Stimulated activated CD8-positive, alpha-beta memory T cell treated with anti-CD3 and anti-CD28 coated beads, Interleukin-4, amount 100 ng/mL, for 24 hours (primary cell): ENCODE data around the gene ARL15.
A peak's percentile ranks its signal among the peaks of the same experiment; 100 is the strongest.
"Not testable (repeated sequence)": the region's sequence is repeated elsewhere in the genome, so short reads cannot be mapped to it uniquely, and the experiment has no call there.

Experiments used
- DNase-seq: peaks from one replicate; pipeline ENCODE4 v3.0.0-alpha.2; 2020; ENCODE audit warnings: low read depth

Gene ARL15

DNA sequence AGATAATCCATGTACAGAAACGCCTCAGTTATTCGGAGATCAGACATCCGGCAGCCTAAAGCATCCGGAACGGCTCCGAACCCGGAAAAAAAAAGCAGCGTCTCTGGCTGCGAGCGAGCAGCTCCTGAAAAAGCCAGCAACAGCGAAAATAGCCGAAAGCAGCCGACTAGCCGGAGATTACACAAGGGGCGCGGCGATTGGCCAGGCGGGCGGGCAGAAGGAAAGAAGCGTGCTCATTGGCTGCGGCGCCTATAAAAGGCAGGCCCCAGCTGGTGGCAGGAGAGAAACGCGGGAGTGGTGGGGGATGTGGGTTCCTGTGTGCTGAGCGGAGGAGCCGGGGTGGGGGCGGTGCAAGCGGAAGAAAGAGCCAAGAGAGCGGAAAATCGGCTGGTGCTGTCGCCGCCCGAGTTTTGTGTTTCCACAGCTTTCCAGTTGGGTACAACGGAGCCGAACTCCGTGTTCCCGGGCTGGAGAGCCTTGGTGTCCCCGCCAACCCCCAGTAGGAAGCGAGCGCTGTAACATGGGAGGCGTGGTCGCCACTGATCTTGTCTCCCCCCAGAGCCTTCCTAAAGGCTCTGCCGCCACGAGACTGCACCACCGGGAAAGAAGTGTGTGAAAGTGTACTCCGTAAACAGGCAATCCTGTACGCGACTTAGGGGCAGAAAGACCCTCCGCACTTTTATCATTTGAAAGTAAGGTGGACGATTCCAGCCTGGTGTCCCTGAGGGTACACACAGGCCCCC lies at the start of gene ARL15:
Gene ARL15 (minus strand): TSS at position 141 of the 743 bp plus-strand sequence.
- peak; percentile 94 for DNase-seq

DNA sequence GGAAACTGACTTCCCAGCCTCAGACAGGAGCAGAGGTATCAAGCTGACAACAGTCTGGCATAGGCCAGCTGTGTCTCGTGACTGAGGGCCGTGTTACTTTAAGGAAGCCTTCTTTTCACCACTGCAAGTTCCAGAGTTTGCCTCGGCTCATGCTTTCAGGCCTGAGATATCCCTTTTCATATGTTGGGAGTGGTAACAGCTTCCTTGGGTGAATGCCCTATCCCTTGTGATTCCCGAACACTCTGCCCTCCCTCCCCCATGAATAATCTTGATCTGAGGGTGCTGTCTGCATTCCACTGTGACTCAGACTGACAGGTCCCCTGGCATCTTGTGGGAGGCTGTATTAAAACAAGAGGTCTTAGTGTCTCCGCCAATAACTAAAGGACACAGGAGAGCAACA lies 49.7 kb upstream of the ARL15 start:
- DNase-seq, result no peak

GRCh38 chr5:54357408-54358058 lies 47.2 kb upstream of the ARL15 start:
- no peak for DNase-seq

DNA sequence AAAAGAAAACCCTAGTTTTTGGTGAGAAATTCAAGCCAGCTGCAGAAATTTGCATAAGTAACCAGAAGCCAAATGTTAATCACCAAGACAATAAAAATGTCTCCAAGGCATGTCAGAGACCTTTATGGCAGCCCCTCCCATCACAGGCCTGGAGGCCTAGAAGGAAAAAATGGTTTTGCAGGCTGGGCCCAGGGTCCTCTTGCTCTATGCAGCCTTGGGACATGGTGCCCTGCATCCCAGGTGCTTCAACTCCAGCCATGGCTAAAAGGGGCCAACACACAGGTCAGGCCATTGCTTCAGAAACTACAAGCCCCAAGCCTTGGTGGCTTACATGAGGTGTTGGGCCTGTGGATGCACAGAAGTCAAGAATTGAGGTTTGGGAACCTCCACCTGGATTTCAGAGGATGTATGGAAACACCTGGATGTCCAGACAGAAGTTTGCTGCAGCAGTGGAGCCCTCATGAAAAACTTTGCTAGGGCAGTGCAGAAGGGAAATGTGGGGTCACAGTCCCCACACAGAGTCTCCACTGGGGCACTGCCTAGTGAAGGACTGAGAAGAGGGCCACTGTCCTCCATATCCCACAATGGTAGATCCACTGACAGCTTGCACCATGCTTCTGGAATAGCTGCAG lies 43.7 kb upstream of the ARL15 start:
- not testable (repeated sequence) for DNase-seq

DNA sequence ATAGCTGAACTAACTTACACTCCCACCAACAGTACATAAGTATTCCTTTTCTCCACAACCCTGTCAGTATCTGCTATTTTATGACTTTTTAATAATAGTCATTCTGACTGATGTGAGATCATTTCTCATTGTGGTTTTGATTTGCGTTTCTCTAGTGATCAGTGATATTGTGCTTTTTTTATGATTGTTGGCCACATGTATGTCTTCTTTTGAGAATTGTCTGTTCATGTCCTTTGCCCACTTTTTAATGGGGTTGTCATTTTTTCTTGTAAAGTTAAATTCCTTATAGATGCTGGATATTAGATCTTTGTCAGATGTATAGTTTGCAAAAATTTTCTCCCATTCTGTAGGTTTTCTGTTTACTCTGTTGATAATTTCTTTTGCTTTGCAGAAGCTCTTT lies 42.2 kb upstream of the ARL15 start:
- not testable (repeated sequence) for DNase-seq

- DNase-seq, result no peak
Observed at GRCh38 chr5:54347221-54347865, 37.0 kb upstream of the ARL15 start.

DNA sequence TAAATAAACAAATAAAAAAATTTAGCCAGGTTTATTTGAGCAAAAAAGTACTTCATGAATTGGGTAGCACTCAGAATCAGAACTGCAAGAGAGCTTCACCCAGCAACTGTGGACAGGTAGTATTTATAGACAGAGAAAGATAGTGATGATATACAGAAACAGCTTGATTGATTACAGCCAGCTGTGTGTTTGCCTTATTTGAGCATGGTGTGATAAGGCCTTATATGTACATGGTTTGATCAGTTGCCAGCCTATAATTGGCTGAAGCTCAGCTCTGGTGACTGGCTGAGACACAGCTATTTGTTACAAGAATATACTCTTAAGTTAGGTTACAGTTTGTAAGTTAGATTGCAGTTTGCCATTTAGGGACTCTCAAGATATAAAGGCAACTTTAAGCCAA lies 34.3 kb upstream of the ARL15 start:
- no peak for DNase-seq

- DNase-seq, result no peak
Observed at GRCh38 chr5:54341971-54342370, 31.6 kb upstream of the ARL15 start.

DNA sequence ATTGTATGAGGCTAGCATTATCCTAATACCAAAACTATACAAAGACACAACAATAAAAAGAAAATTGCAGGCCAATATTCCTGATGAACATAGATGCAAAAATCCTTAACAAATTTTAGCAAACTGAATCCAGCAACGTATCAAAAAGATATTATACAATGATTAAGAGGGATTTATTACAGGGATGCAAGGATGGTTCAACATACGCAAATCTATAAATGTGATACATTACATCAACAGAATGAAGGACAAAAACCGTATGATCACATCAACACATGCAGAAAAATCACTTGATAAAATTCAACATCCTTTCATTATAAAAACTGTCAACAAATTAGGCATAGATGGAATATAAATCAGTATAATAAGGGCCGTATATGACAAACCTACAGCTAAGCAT lies 27.1 kb upstream of the ARL15 start:
- DNase-seq, result no peak

DNA sequence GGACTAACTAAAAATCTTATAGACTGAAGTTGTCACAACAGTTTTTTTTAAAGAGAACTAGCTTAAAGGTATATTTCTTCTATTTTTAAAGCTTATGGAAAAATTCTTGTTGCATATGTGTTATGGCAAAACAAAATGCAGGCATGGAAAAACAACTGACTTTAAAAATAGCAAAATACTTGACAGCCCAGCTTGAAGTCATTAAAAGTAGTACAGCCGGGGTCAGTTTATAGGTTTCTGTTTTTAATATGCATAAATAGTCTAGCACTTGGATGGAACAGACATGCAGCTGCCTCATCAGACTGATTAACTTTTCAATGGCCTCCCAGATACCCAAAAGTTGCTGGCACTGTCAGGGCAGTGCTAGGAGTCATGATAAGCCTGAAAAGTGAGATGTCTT lies 22.3 kb upstream of the ARL15 start:
- DNase-seq, result no peak

- no peak for DNase-seq
Observed at GRCh38 chr5:54329731-54330709, 19.6 kb upstream of the ARL15 start.

DNA sequence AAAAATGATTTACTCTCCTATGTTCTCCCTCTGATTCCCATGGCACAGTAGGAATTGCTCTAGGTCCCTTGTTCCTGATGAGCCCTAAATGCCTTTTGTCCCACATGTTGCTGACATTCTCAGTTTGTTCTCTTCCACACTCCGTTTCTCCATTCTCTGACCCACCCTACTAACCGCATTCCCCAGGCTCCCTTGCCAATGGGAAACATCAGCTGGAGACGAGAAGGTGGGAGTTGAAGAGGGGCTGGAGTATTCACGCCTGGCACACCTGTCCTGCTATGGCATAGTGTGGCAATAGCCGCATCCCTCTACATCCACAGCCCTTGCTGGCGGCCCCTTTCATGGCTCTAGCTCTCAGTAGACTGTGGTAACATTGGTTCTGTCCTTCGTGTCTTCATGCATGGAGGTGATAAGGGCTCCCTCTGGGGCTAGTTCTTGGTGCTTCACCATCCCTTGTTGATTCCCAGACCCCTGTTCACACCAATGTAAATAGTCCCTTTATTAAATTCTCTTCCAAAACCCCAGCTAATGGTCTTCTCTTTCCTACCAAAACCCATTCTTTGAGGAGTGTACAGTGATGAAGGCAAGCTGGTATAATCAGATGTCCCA lies 16.4 kb upstream of the ARL15 start:
- no peak for DNase-seq

DNA sequence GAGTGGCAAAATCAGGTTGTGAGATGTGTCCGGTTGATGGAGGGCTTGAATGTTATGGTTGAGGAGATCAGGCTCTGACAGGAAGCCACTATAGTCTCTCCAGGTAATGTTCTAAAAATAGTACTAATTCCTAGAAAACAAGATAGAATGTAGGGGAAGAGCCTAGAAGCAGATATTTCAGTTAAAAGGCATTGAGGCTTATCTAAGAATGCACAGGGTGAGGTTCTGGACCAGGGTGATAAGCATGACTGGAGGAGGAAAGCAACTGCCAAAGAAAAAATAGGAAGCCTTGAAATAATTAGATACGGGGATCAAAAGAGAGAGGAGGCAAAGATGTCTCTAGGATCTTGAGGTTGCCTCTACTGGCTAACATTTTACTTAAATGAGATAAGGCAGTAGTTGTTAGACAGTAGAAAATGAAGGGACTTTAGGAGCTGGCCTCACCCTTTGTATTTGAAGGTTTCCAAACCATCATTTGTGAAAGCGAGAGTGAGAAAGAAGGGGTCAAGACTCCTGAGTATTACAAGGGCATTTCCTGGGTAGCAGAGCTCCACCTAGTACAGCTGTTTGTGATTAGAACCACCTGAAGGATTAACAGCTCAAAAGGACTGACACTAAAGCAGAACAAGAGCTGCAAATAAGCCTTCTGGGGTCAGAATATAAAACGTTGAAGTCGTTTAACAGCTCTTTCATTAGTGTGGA lies 15.4 kb upstream of the ARL15 start:
- no peak for DNase-seq

- no peak for DNase-seq
Observed at GRCh38 chr5:54325272-54325609, 14.9 kb upstream of the ARL15 start.

DNA sequence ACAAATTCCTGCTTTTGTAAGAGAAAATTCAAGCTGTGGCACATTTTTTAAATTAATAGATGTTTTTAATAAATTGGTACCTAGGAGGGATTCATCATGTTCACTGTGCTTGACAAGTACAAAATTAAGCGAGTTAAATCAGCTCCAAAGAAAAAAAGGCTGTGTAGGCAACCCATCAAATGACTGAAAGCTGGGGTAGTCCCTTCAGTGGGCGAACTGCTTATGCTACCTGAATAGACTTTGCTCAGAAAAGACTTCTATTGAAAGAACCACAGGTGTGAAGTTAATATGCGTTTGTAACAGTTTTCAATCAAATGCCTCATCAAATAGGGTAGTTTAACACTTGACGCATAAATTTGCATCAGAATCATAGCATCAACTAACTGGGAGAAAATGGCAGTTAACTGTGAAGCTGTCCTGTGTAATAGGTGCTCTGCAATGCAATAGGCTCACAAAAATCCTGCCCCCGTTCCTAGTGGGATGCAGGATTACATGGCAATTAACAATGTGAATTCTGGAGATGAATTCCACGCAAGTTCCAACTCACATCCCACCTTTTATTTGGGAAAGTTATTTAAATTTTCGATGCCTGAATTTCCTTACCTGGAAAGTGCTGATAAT lies 14.4 kb upstream of the ARL15 start:
- no peak for DNase-seq

GRCh38 chr5:54323495-54323894 lies 13.1 kb upstream of the ARL15 start:
- DNase-seq, result no peak

- DNase-seq, result no peak
Observed at GRCh38 chr5:54320256-54320655, 9.9 kb upstream of the ARL15 start.

- no peak for DNase-seq
Observed at GRCh38 chr5:54317511-54318260, 7.3 kb upstream of the ARL15 start.

DNA sequence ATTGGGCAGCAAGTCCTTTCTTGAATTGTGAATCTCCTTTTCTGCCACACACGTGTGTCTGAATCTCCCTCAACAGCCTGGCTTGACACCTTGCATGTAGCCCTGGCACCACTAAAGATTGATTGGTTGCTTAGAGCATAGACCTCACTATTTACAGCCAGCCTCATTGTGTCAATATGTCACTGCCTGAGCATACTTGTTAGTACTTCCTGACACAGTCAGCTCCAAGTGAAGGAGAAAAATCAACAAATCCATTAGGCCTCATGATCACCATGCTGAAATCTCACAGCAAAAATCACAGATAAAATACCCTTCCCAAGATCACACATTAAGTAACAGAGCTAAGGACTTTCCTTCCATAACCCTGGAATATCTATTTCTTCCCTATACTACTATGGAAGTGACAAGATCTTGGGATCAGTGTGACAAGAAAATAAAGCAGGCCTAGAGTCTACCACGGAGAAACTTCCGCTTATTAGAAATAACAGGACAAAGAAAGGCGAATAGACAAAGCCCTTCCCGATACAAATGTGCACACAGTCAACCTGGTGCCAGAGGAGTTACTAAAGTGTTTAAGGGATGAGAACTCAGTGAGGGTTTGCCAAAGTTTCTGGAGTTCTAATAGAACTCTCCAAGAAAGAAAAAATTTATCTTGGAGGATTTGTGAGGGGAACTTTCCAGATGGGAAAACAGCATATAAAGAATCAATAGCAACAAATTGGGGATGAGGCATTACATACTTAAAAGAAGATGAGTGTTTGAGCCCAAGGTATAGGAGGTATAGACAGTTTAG lies 5.6 kb upstream of the ARL15 start:
- no peak for DNase-seq
